NCI-H2196 treated with DMSO at 0.1 percent for 48 hours (cell line): ENCODE measurements around the gene ENDOU.

ENCODE experiments used
- DNase-seq: peaks from one replicate; lab custom pipeline; 2025; ENCODE audit not compliant: unreplicated experiment; lab: John Stamatoyannopoulos, UW

The ENDOU gene

GRCh38 chr12:47757840-47758583 is 32.7 kb upstream of the ENDOU start:
- no peak for DNase-seq

- DNase-seq: no peak
These were observed 32.1 kb upstream of the ENDOU start for GRCh38 chr12:47757364-47757839.

GRCh38 chr12:47755655-47756562 is 30.6 kb upstream of the ENDOU start:
- no peak for DNase-seq

GRCh38 chr12:47754881-47755280 is 29.6 kb upstream of the ENDOU start:
- no peak for DNase-seq

- no peak for DNase-seq
These were observed 28.8 kb upstream of the ENDOU start for GRCh38 chr12:47754126-47754525.

GRCh38 chr12:47753021-47754001 is 28.0 kb upstream of the ENDOU start:
- DNase-seq: no peak

- no peak for DNase-seq
These were observed 27.3 kb upstream of the ENDOU start for GRCh38 chr12:47752552-47752951.

GRCh38 chr12:47752121-47752520 is 26.8 kb upstream of the ENDOU start:
- no peak for DNase-seq

GRCh38 chr12:47751561-47751960 is 26.3 kb upstream of the ENDOU start:
- DNase-seq: no peak

GRCh38 chr12:47750916-47751470 is 25.7 kb upstream of the ENDOU start:
- DNase-seq: no peak

- no peak for DNase-seq
These were observed 25.0 kb upstream of the ENDOU start for GRCh38 chr12:47750229-47750798.

GRCh38 chr12:47748899-47749298 is 23.6 kb upstream of the ENDOU start:
- DNase-seq: no peak

- DNase-seq: no peak
These were observed 23.2 kb upstream of the ENDOU start for GRCh38 chr12:47748507-47748828.

GRCh38 chr12:47747596-47748506 is 22.6 kb upstream of the ENDOU start:
- DNase-seq: no peak

GRCh38 chr12:47747126-47747525 is 21.8 kb upstream of the ENDOU start:
- DNase-seq: no peak

GRCh38 chr12:47746523-47746922 is 21.2 kb upstream of the ENDOU start:
- DNase-seq: no peak

- no peak for DNase-seq
These were observed 20.8 kb upstream of the ENDOU start for GRCh38 chr12:47746073-47746472.

- DNase-seq: no peak
These were observed 20.3 kb upstream of the ENDOU start for GRCh38 chr12:47745485-47746041.
